Activated CD8-positive, alpha-beta memory T cell treated with anti-CD3 and anti-CD28 coated beads for 48 hours (primary cell): ENCODE results near the gene RABL6.
"Not testable (repeated sequence)": the region's sequence is repeated elsewhere in the genome, so short reads cannot be mapped to it uniquely, and the experiment has no call there.

Source experiments
- DNase-seq, 3 experiments: peaks; one replicate each; pipeline ENCODE4 v3.0.0-alpha.2; 2020; ENCODE audit warnings: low read depth in 2 of 3, low spot score in 2 of 3

RABL6 gene

GRCh38 chr9:136807281-136808074, at the start of gene RABL6:
Gene RABL6, plus strand, starts transcription at chr9:136807948. Its CDS starts 249 bp downstream, at chr9:136808197.
- DNase-seq: peak; percentile 58 to 74 (median 64)

- DNase-seq: no peak
Measured at GRCh38 chr9:136759001-136759400, 48.7 kb upstream of the RABL6 start.

- no peak for DNase-seq
Measured at GRCh38 chr9:136759436-136760325, 48.1 kb upstream of the RABL6 start.

GRCh38 chr9:136760424-136760823, 47.3 kb upstream of the RABL6 start:
- no peak for DNase-seq

- not testable (repeated sequence) for DNase-seq
Measured at GRCh38 chr9:136760834-136761544, 46.8 kb upstream of the RABL6 start.

GRCh38 chr9:136761545-136761981, 46.2 kb upstream of the RABL6 start:
- DNase-seq: no peak

- no peak for DNase-seq
Measured at GRCh38 chr9:136762221-136762691, 45.5 kb upstream of the RABL6 start.

- no peak for DNase-seq
Measured at GRCh38 chr9:136762915-136763648, 44.7 kb upstream of the RABL6 start.

GRCh38 chr9:136763649-136764035, 44.1 kb upstream of the RABL6 start:
- DNase-seq: no peak

- no peak for DNase-seq
Measured at GRCh38 chr9:136764301-136764891, 43.4 kb upstream of the RABL6 start, which contains the start of gene LCN15. Gene LCN15, minus strand, starts transcription at chr9:136764518. Its CDS starts 30 bp downstream, at chr9:136764488.

- no peak for DNase-seq
Measured at GRCh38 chr9:136765041-136765440, 42.7 kb upstream of the RABL6 start.

- not testable (repeated sequence) for DNase-seq
Measured at GRCh38 chr9:136765745-136766409, 41.9 kb upstream of the RABL6 start.

- DNase-seq: not testable (repeated sequence)
Measured at GRCh38 chr9:136766410-136767120, 41.2 kb upstream of the RABL6 start.

- no peak for DNase-seq
Measured at GRCh38 chr9:136769710-136770191, 38.0 kb upstream of the RABL6 start.

- DNase-seq: no peak
Measured at GRCh38 chr9:136771907-136772415, 35.8 kb upstream of the RABL6 start.

- DNase-seq: no peak
Measured at GRCh38 chr9:136773386-136774044, 34.2 kb upstream of the RABL6 start.

- no peak for DNase-seq
Measured at GRCh38 chr9:136774416-136775045, 33.2 kb upstream of the RABL6 start.
